CD4-positive, alpha-beta T cell (primary cell): ENCODE data around the gene SLAMF9. TPM values are rescaled to one million over a fixed set of nuclear protein-coding genes. Genes with fewer than 3 reads are reported as not detected.
"Not testable (repeated sequence)": the region's sequence is repeated elsewhere in the genome, so short reads cannot be mapped to it uniquely, and the experiment has no call there.

ENCODE experiments used
- ATAC-seq: fragments of 200-7000 bp; cut with Tn5 transposase; one replicate; pipeline ENCODE4 v1.10.0; 2022; ENCODE audit warnings: mild to moderate bottlenecking; ENCODE audit not compliant: poor library complexity
- CTCF ChIA-PET: fragments of 350-600 bp; sonication (Branson Sonifier 250); formaldehyde crosslinking; loops from one replicate; lab custom pipeline; 2021; ENCODE audit warnings: antibody characterized with exemption, inconsistent platforms; lab: Charles Lee
- POLR2A ChIA-PET: fragments of 350-600 bp; sonication (Branson Sonifier 250); formaldehyde crosslinking; loops from one replicate; lab custom pipeline; 2021; ENCODE audit warnings: antibody characterized with exemption, inconsistent platforms; lab: Charles Lee
- DNase-seq, 14 experiments: peaks; one replicate each; pipeline ENCODE4 v3.0.0-alpha.2; 2013 to 2020; ENCODE audit warnings: mixed read lengths in 2 of 14
- H3K27ac ChIP-seq, 2 donors: one replicate each; pipeline versions ENCODE4 v1.5.1 to v1.7.0; 2013; ENCODE audit warnings: low read length in 2 of 2, low read depth in 1 of 2, mild to moderate bottlenecking in 1 of 2
- H3K27me3 ChIP-seq, 2 experiments: 1 replicate in 1 of 2; 2 replicates in 1 of 2; pipeline versions ENCODE4 v1.6.1 to v1.7.0; 2013; ENCODE audit warnings: low read length in 2 of 2, control low read depth in 1 of 2, mild to moderate bottlenecking in 1 of 2, moderate library complexity in 1 of 2; ENCODE audit not compliant: insufficient read depth in 2 of 2, control insufficient read depth in 1 of 2
- H3K36me3 ChIP-seq: one replicate; pipeline ENCODE4 v1.6.1; 2013; ENCODE audit warnings: low read length, control low read depth; ENCODE audit not compliant: insufficient read depth
- H3K4me1 ChIP-seq: one replicate; pipeline ENCODE4 v1.6.1; 2013; ENCODE audit warnings: low read length, control low read depth; ENCODE audit not compliant: insufficient read depth
- H3K4me3 ChIP-seq: one replicate; pipeline ENCODE4 v1.5.1; 2013; ENCODE audit warnings: mild to moderate bottlenecking, low read length, moderate library complexity
- H3K9me3 ChIP-seq, 2 experiments: 1 replicate in 1 of 2; 2 replicates in 1 of 2; pipeline versions ENCODE4 v1.6.1 to v1.7.0; 2013; ENCODE audit warnings: low read length in 2 of 2, mild to moderate bottlenecking in 2 of 2, control low read depth in 1 of 2, moderate library complexity in 1 of 2; ENCODE audit not compliant: control insufficient read depth in 1 of 2, insufficient read depth in 1 of 2
- H3K27ac Mint-ChIP-seq: one replicate; pipeline ENCODE4 v1.8.0; 2020; ENCODE audit warnings: mixed read lengths
- H3K27me3 Mint-ChIP-seq: one replicate; pipeline ENCODE4 v1.8.0; 2021; ENCODE audit warnings: mixed read lengths
- H3K36me3 Mint-ChIP-seq: one replicate; pipeline ENCODE4 v1.8.0; 2021; ENCODE audit warnings: low read depth, mixed read lengths
- H3K4me1 Mint-ChIP-seq: one replicate; pipeline ENCODE4 v1.8.0; 2021; ENCODE audit warnings: low read depth, mixed read lengths
- H3K4me3 Mint-ChIP-seq: one replicate; pipeline ENCODE4 v1.8.0; 2020; ENCODE audit warnings: mild to moderate bottlenecking, mixed read lengths
- H3K9me3 Mint-ChIP-seq: one replicate; pipeline ENCODE4 v1.8.0; 2020; ENCODE audit warnings: mixed read lengths
- CTCF ChIP-seq: fragments of 200-600 bp; IDR thresholded peaks from one replicate; pipeline ENCODE4 v1.8.0; 2022; ENCODE audit warnings: antibody characterized with exemption, mild to moderate bottlenecking
- intact Hi-C, 2 experiments: fragments of 100-400 bp; cut with DNase I in 1 of 2; cut with micrococcal nuclease in 1 of 2; formaldehyde crosslinking; loops; one replicate each; pipeline versions ENCODE4 v1.15.1 to v1.9.0; 2023 to 2025; cut with DNase I, micrococcal nuclease
- total RNA-seq, 174 experiments: library from RNA in 2 of 174; stranded (reverse) in 2 of 174; gene quantifications; one replicate each; pipeline ENCODE4 v1.2.3 and lab custom pipeline; 2021 to 2026

The SLAMF9 gene
- total RNA-seq, 2 experiments from 2014 or later: not detected

GRCh38 chr1:159908031-159908940, 45.8 kb downstream of the SLAMF9 start:
- intact Hi-C loops: no loop called here
- ChIA-PET POLR2A (no interaction called here), CTCF (interaction anchor here (0.9 to 1.5 kb wide), 5 partner anchors 7 to 110 kb away, joined by 3 to 5 read pairs (median 3); partner anchors contain the start of gene TAGLN2)
- DNase-seq: peak in 1 of 14 experiments; percentile 11
- ATAC-seq: no peak
- Histone ChIP-seq H3K4me3 (no peak overlapping the region), H3K27ac (no peak overlapping the region), H3K36me3 (no peaks in the 10 kb centered on the region), H3K27me3 (no peaks in the 10 kb centered on the region), H3K9me3 (no peaks in the 10 kb centered on the region), H3K4me1 (peaks cover 48% of the 10 kb centered on the region)
- TF ChIP-seq CTCF: no peak
- no peaks in the 10 kb centered on the region for H3K9me3 Mint-ChIP-seq
- H3K36me3 Mint-ChIP-seq: no peaks in the 10 kb centered on the region
- peaks cover 47% of the 10 kb centered on the region for H3K4me1 Mint-ChIP-seq
- no peak overlapping the region for H3K4me3 Mint-ChIP-seq
- no peaks in the 10 kb centered on the region for H3K27me3 Mint-ChIP-seq
- no peak overlapping the region for H3K27ac Mint-ChIP-seq

- H3K9me3 ChIP-seq: no peaks in the 10 kb centered on the region
- no peaks in the 10 kb centered on the region for H3K9me3 Mint-ChIP-seq
- H3K4me3 Mint-ChIP-seq: no peak overlapping the region
- no peak for TF ChIP-seq CTCF
- intact Hi-C loops: no loop called here
- H3K27ac ChIP-seq: no peak overlapping the region
- no peaks in the 10 kb centered on the region for H3K36me3 Mint-ChIP-seq
- no peak for ATAC-seq
- H3K4me3 ChIP-seq: no peak overlapping the region
- no peak for DNase-seq
- peaks cover 36% of the 10 kb centered on the region for H3K4me1 ChIP-seq
- ChIA-PET CTCF (interaction anchor here (1.5 kb wide), 1 partner anchor 9 kb away, joined by 4 read pairs; no protein-coding TSS in a partner anchor), POLR2A (no interaction called here)
- H3K27ac Mint-ChIP-seq: no peak overlapping the region
- no peaks in the 10 kb centered on the region for H3K27me3 Mint-ChIP-seq
- H3K36me3 ChIP-seq: no peaks in the 10 kb centered on the region
- H3K27me3 ChIP-seq: no peaks in the 10 kb centered on the region
- peaks cover 34% of the 10 kb centered on the region for H3K4me1 Mint-ChIP-seq
These were observed 47.1 kb downstream of the SLAMF9 start for GRCh38 chr1:159906960-159907359.

- CTCF ChIA-PET, H3K36me3 Mint-ChIP-seq, H3K27me3 Mint-ChIP-seq, ATAC-seq, H3K4me1 ChIP-seq, H3K27me3 ChIP-seq, H3K4me3 ChIP-seq, H3K27ac Mint-ChIP-seq, intact Hi-C loops, H3K4me3 Mint-ChIP-seq, H3K9me3 ChIP-seq, DNase-seq, H3K9me3 Mint-ChIP-seq, H3K27ac ChIP-seq, H3K36me3 ChIP-seq: not testable (repeated sequence)
- H3K4me1 Mint-ChIP-seq: peaks cover 16% of the 10 kb centered on the region
- POLR2A ChIA-PET: interaction anchor here (0.9 kb wide), 1 partner anchor 24 kb away, joined by 3 read pairs; no protein-coding TSS in a partner anchor
These were observed 50.0 kb downstream of the SLAMF9 start for GRCh38 chr1:159904036-159904435.
